ENCODE data around the gene GADD45G.

The GADD45G gene

GRCh38 chr9:89655056-89655989 is 50.5 kb downstream of the GADD45G start:
- FAIRE-seq = no peak
